Gastroesophageal sphincter (tissue), 4 donors: ENCODE data around the gene FGF19. TPM values are rescaled to one million over a fixed set of nuclear protein-coding genes. Genes with fewer than 3 reads are reported as not detected.

Source experiments
- ATAC-seq: fragments of 150-250 bp; one replicate; pipeline ENCODE4 v1.9.1; 2016; ENCODE audit warnings: mild to moderate bottlenecking, moderate library complexity
- H3K27ac ChIP-seq, 4 donors: fragments of 200-600 bp; sonication (generic) in 3 of 4; 1 replicate in 3 of 4; 2 replicates in 1 of 4; pipeline ENCODE4 v1.5.1; 2016 to 2019
- H3K27me3 ChIP-seq: fragments of 200-600 bp; sonication (generic); one replicate; pipeline ENCODE4 v1.5.1; 2019
- H3K36me3 ChIP-seq, 2 donors: fragments of 200-600 bp; sonication (generic); one replicate each; pipeline ENCODE4 v1.5.1; 2019; ENCODE audit warnings: control low read depth in 1 of 2
- H3K4me1 ChIP-seq, 3 donors: fragments of 200-600 bp; sonication (generic); 1 replicate in 2 of 3; 2 replicates in 1 of 3; pipeline ENCODE4 v1.5.1; 2016 to 2019; ENCODE audit warnings: control low read depth in 2 of 3
- H3K4me3 ChIP-seq, 2 donors: fragments of 200-600 bp; sonication (generic); one replicate each; pipeline ENCODE4 v1.5.1; 2019; ENCODE audit warnings: mild to moderate bottlenecking in 1 of 2, moderate library complexity in 1 of 2
- H3K9me3 ChIP-seq, 3 donors: fragments of 200-600 bp; sonication (generic); one replicate each; pipeline ENCODE4 v1.5.1; 2017 to 2019; ENCODE audit warnings: control low read depth in 2 of 3
- EP300 ChIP-seq: sonication (generic); formaldehyde crosslinking; IDR thresholded peaks from one replicate; pipeline ENCODE4 v1.6.1; 2017; ENCODE audit warnings: antibody characterized with exemption, mild to moderate bottlenecking
- POLR2A ChIP-seq, 2 donors: fragments of 450-650 bp; IDR thresholded peaks; one replicate each; pipeline ENCODE4 v1.6.1; 2017; ENCODE audit warnings: antibody characterized with exemption in 2 of 2, mild to moderate bottlenecking in 2 of 2, moderate library complexity in 1 of 2
- POLR2AphosphoS5 ChIP-seq: sonication (generic); formaldehyde crosslinking; IDR thresholded peaks from one replicate; pipeline ENCODE4 v1.6.1; 2017; ENCODE audit warnings: antibody characterized with exemption
- WGBS, 2 donors: methylation state at CpG; one replicate each; pipeline ENCODE4 v1.1.5; 2018; ENCODE audit warnings: low coverage in 1 of 2; 5-methylcytosine and 5-hydroxymethylcytosine counted together
- total RNA-seq, 4 donors: library from RNA; depleted of rRNA; stranded (reverse); fragments of >200 nt; gene quantifications; one replicate each; pipeline ENCODE4 v1.1.0, GENCODE V29; 2016
- TF ChIP-seq, protein P1 (sequence below), 4 experiments: fragments of 200-600 bp in 2 of 4; fragments of 450-650 bp in 2 of 4; sonication (generic) in 1 of 4; IDR thresholded peaks; one replicate each; pipeline ENCODE4 v1.5.1; 2017 to 2019; ENCODE audit warnings: antibody characterized with exemption in 4 of 4, mild to moderate bottlenecking in 2 of 4, moderate library complexity in 2 of 4

FGF19 gene
- total RNA-seq, 4 donors from 2014 or later: not detected

DNA sequence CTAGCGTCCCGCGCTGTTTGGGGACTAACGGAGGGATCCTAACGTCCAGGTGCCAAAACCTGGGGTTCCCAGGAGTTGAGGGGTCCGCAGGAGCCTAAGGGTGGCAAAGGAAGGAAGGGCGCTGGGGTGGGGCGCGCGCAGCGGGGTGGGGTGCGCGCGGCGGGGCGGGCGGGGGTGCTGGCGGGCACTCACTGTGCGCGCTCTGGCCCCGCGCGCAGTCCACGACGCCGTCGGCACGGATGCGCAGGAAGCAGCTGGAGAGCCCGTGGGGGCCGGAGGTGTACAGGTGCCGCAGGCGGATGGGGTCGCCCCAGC is 412 bp downstream of the FGF19 start:
- Histone ChIP-seq H3K27ac (no peak overlapping the region), H3K9me3 (no peaks in the 10 kb centered on the region), H3K27me3 (peaks cover 92% of the 10 kb centered on the region), H3K36me3 (no peaks in the 10 kb centered on the region), H3K4me3 (no peak overlapping the region), H3K4me1 (peaks cover 0 to 30% (median 11%) of the 10 kb centered on the region in 3 donors)
- ATAC-seq: no peak
- 0% methylated on average over 2 of the region's 34 CpGs; no CpG with 5 or more reads in 1 of the 2 donors for WGBS, 2 donors
- TF ChIP-seq POLR2A (IDR thresholded peaks at IDR 0.05): no peak
- TF ChIP-seq, protein P1, sequence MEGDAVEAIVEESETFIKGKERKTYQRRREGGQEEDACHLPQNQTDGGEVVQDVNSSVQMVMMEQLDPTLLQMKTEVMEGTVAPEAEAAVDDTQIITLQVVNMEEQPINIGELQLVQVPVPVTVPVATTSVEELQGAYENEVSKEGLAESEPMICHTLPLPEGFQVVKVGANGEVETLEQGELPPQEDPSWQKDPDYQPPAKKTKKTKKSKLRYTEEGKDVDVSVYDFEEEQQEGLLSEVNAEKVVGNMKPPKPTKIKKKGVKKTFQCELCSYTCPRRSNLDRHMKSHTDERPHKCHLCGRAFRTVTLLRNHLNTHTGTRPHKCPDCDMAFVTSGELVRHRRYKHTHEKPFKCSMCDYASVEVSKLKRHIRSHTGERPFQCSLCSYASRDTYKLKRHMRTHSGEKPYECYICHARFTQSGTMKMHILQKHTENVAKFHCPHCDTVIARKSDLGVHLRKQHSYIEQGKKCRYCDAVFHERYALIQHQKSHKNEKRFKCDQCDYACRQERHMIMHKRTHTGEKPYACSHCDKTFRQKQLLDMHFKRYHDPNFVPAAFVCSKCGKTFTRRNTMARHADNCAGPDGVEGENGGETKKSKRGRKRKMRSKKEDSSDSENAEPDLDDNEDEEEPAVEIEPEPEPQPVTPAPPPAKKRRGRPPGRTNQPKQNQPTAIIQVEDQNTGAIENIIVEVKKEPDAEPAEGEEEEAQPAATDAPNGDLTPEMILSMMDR (IDR thresholded peaks at IDR 0.05): no peak
- no peak for TF ChIP-seq EP300
- no peak for TF ChIP-seq POLR2AphosphoS5

DNA sequence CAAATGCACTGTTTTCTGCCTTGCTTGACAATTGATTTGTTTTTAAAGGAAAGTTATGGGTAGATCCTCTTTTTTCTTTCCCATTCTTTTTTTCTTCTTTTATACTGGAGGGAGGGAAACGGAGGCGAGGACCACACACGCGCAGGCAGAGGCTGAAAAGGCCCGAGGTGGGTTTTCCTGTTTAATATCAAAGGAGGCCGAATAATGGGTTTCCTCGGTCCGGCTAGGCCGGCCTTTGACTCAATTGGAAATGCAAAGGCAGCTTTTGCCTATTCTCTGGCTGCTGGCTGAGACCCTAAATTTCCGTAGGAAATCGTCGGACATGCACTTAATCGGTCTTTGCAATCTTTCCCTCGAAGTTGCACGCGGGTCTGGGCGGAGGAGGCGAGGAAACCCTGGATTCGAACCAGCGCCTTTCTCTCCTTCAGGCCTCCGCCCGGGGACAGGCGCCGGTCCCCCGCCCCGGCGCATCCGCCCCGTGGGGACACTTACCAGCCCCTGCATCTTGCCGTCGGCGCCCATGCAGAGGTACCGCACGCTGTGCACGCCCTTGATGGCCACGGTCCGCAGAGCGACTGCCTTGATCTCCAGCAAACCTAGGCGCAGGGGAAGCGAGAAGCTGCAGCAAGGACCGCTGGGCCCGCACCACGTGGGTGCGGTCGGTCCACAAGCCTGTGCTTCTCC is 911 bp downstream of the FGF19 start:
- 19 to 25% methylated on average over 9 to 10 of the region's 45 CpGs for WGBS, 2 donors
- TF ChIP-seq POLR2AphosphoS5 (no peak), EP300 (no peak), POLR2A (IDR thresholded peaks at IDR 0.05) (no peak)
- TF ChIP-seq, protein P1 (IDR thresholded peaks at IDR 0.05): no peak
- H3K27ac ChIP-seq: no peak overlapping the region
- no peaks in the 10 kb centered on the region for H3K9me3 ChIP-seq
- H3K4me1 ChIP-seq: peaks cover 0 to 30% (median 11%) of the 10 kb centered on the region in 3 donors
- no peak overlapping the region for H3K4me3 ChIP-seq
- H3K27me3 ChIP-seq: peaks cover 95% of the 10 kb centered on the region
- ATAC-seq: no peak
- H3K36me3 ChIP-seq: no peaks in the 10 kb centered on the region

DNA sequence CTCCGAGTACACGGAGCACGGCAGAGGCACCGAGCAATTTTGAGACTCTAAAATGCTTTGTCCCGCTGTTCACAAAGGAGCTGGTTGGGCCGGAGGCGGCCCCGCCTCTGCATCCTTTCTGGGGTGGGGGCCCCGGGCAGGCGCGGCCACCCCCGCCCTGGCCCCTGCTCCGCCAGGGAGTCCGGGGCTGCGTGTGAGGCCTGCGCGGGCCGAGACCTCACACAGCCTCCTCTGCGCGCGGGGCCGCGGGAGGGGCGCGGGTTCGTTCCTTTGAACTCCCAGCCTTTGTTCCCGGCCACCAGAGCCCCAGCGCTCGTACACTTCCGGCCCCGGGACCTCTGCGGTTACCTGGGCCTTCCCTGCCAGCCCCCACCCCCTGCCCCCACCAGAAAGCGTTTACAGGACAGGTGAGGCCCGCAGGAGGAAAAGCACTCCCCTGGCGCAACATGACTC is 1.6 kb downstream of the FGF19 start:
- no peak overlapping the region for H3K4me3 ChIP-seq
- WGBS, 2 donors: 5 to 10% methylated on average over 2 to 6 of the region's 35 CpGs
- H3K27me3 ChIP-seq: peaks cover 97% of the 10 kb centered on the region

DNA sequence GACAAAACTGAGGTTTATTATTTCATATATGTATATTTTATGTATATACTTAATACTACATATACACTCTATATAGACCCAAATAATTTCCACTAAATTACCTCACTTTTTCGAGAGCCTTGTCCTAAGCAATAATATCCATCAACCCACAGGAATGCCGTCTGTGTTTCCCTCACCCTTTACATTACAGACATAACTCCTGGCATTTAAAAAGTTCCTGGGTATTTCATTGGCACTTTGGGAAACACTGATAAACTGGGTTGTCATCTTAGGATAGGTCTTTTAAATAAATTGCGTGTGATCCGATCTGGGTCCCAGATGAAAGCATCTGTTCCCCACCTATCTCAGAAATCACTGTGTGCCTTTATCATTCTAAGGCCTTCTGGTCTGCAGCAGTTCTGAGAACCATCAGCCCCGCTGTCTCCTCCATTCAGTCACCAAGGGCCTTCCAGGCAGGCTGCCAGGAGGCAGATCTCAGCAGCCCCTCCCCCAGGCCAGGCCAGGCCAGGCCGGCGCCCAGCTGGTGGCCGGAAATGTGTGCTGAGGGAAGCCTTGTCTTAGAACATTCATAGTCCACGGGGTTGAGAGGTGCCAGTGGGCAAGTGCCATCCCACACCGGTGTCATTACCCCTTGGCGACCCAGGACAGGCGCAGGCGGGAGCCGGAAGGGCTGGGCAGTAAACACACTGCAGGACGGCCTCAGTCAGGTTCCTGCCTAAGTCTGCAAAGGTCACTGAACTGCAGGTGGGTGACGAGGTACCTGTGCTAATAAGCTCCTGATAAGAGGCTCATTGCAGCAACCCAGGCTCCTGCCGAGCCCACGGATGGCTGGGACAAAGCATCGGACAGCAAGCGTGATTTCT is 3.3 kb downstream of the FGF19 start:
- no peak overlapping the region for H3K27ac ChIP-seq
- ATAC-seq: no peak
- peaks cover 0 to 30% (median 11%) of the 10 kb centered on the region in 3 donors for H3K4me1 ChIP-seq
- 49 to 75% methylated on average over 4 to 5 of the region's 20 CpGs for WGBS, 2 donors
- no peaks in the 10 kb centered on the region for H3K9me3 ChIP-seq
- TF ChIP-seq, protein P1 (IDR thresholded peaks at IDR 0.05): no peak
- no peak for TF ChIP-seq POLR2A (IDR thresholded peaks at IDR 0.05)
- TF ChIP-seq POLR2AphosphoS5: no peak
- TF ChIP-seq EP300: no peak
- H3K27me3 ChIP-seq: peaks cover 87% of the 10 kb centered on the region
- H3K4me3 ChIP-seq: no peak overlapping the region
- no peaks in the 10 kb centered on the region for H3K36me3 ChIP-seq

More for the DNA sequence above, 1.6 kb downstream of the FGF19 start:
- no peaks in the 10 kb centered on the region for H3K9me3 ChIP-seq
- H3K36me3 ChIP-seq: no peaks in the 10 kb centered on the region
- TF ChIP-seq, protein P1 (IDR thresholded peaks at IDR 0.05): no peak
- TF ChIP-seq EP300 (no peak), POLR2AphosphoS5 (no peak)
- no peak overlapping the region for H3K27ac ChIP-seq
- no peak for ATAC-seq
- peaks cover 0 to 30% (median 11%) of the 10 kb centered on the region in 3 donors for H3K4me1 ChIP-seq
